HG02870 (cell line): ENCODE results near the gene KCNJ10.
A peak's percentile ranks its signal among the peaks of the same experiment; 100 is the strongest.

Experiments
- ATAC-seq: cut with Tn5 transposase; IDR thresholded peaks from one replicate; pipeline ENCODE4 v1.9.1; 2021; ENCODE audit warnings: mild to moderate bottlenecking, moderate library complexity; ENCODE audit not compliant: unreplicated experiment

Gene KCNJ10

GRCh38 chr1:160099716-160100375 lies 29.9 kb upstream of the KCNJ10 start:
- no peak for ATAC-seq

DNA sequence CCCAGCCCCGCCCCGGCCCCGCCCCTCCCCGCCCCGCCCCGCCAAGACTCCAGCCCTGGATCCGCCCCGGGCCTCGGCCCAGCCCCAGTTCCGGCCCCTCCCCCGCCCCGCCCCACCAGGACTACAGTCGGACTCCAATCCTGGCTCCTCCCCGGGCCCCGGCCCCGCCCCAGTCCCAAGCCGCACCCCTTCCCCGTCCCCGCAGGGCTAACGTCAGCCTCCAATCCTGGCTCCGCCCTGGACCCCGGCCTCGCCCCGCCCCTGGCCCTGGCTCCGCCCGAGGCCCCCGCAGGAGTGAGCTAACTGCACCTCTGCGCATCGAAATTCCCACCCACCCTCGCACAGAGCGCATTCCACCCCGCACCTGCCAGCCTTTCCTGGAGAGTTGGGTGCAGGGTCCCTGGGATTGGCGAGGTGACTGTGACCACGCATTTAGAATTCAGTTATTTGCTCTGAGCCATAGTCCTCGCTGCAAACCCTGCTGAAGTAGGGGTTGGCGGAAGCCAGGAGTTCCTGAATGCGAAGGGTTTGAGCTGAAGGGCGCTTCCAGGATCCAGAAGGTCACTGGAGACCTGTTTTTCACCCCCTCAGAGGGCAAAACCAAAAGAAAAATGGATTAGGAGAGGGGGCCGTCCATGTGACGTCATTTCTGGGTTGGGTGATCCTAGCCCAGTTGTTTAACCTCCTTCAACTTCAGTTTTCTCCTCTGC lies 29.0 kb upstream of the KCNJ10 start:
- peak; percentile 80 for ATAC-seq

DNA sequence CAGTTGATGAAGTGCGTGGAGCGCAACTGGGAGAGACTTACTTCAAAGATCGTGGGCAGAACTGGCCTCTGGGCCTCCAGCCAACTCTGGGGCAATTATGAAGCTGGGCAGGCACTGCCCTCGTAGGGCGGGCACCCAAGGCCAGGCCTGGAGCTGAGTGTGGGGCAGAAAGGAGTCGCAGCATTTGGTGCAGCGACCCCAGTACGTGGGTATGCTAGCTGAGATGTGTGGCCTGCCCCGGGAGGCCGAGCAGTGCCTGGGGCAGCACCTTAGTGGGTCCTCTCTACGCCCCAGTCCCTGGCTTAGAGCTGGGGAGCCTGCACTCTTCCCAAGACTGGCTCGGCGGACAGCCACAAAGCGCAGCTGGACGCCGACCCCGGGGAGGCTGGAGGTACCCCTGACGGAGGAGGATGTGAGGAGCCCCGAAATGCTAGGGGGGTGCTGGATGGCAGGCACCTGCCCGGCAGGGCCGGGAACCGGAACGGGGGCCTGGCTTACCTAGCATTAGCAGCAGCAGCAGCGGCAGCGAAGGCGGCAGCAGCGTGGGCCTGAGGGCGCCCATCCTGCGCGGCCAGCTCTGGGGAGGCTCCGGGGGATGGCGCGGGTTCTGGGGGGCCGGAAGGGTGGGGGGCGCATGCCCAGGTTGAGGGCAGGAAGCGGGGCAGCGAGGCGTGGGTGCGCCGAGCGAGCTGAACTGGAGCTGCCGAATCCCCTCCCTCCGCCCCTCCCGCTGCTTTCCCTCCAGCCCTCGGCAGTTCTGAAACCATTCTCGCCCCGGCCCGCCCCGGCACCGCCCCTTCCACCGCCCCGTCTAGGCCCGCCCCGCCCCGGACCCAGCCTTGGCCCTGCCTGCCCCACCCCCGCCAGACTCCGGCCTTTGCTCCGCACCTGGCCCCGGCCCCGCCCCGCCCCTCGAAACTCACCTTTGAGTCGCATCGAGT lies 28.2 kb upstream of the KCNJ10 start, which contains the start of gene IGSF8:
IGSF8 (minus strand) TSS at position 709 of the 941 bp plus-strand sequence; CDS start at position 562, 147 bp downstream.
- peak; percentile 33 for ATAC-seq

- no peak for ATAC-seq
Observed at GRCh38 chr1:160097151-160097910, 27.4 kb upstream of the KCNJ10 start.

- no peak for ATAC-seq
Observed at GRCh38 chr1:160096274-160097116, 26.5 kb upstream of the KCNJ10 start.

GRCh38 chr1:160095382-160096105 lies 25.6 kb upstream of the KCNJ10 start:
- no peak for ATAC-seq

- no peak for ATAC-seq
Observed at GRCh38 chr1:160094806-160095205, 24.8 kb upstream of the KCNJ10 start.

DNA sequence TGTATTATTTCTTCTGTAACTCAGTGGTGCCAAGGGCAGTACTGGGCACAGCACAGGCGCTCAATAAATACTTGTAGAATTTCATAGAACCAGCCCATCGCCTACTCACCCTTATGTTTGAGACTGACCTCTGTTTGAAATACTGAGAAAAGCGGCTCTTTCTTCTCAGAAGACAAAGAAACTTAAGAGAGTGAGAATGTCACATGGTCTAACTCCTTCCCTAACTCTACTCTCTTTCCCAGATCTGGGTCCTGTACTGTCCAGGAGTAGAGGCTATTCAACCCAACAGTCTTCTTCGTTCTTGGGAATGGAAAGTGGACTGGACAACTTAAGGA lies 24.3 kb upstream of the KCNJ10 start:
- no peak for ATAC-seq

GRCh38 chr1:160093624-160094290 lies 23.8 kb upstream of the KCNJ10 start:
- ATAC-seq = no peak

- no peak for ATAC-seq
Observed at GRCh38 chr1:160093069-160093395, 23.1 kb upstream of the KCNJ10 start.

DNA sequence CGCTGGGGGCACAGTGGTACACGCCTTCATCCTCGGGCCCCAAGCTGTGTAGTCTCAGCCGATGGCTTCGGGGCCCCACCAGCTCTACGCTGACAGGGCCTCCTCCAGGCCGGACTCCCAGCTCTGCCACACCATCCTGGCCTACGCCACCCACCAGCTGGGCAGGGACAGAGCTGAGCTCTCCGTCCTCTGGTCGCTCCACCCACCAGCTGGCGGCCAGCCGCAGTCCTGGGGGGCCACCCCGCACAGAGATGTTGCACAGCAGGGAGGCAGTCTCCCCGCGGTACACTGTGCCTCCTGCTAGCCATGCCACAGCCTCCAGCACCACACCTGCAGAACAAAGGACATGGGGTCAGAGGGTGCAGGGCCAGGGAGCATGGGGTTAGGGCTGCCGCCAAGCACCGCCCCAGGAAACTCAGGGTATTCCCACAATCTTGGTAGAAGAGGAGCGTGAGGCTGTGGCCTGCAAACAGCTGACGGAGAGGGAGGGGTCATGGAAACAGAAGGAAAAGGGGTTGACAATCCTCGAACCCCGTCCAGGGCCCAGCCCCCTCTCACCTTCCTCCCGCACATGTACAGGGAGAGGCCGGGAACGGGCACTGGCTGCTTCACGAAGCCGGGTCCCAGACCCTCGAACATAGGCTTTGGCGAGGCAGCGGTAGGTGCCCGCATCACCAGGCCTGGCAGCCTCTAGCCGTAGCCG lies 22.6 kb upstream of the KCNJ10 start:
- no peak for ATAC-seq

DNA sequence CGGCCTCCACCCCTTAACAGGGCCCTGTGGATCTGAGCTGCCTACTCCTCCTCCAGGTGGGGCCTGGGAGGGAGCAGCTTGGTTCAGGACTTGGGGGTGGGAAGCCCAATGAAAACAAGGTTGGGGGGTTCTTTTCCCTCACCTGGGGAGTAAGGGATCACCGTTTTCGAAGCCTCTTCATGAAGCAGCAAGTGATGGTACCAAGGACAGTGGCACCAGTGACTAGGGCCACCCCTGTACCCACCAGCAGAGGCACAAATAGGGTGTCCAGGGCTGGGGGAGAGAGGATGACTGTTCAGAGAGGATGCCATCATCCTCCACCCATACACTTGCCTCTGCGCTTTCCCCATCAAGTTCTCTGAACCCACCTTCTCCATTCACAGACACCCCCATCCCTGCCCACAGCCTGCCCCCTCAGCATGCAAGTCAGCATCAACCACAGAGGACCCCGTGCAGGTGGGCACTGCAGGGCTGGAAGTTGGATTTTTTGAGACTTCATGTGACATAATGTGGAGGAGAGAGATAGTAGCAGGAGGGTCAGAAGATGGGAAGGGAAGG lies 21.8 kb upstream of the KCNJ10 start:
- no peak for ATAC-seq

DNA sequence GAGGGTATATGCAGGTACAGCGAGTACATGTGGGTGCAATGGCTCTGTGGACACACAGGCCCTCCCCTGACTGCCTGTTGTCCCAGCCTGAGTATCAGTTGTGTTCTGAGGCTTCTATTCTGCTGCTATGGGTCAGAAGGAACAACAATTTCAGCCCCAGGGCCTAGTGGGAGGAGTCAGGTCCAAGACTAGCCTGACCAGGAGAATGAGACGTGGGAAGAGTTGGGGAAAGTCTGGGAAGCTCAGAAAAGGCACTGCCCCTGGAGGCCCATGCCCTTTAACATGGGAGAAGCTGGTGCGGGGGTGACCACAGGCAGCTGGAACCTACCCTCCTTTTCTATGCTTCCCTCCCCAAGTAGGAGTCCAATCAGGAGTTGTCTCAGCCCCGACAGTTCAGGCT lies 20.8 kb upstream of the KCNJ10 start:
- no peak for ATAC-seq

DNA sequence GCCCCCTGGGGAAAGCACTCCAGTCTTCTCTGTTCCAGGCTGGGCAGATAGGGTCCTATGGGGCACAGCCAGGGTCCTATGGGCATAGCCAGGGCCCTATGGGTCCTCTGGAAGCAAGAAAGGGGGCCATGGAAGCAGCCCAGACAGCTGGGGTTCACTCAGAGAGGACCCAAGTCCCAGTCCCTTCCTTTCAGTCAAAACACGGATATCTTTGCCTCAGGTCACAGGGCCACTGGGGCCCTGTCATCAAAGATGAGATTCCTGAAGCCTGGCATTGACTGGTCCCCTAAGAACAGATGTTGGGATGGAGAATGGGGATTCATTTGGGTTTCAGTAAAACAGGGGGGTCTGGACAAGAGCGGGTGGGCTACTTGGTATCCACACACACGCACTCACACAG lies 19.9 kb upstream of the KCNJ10 start:
- no peak for ATAC-seq

DNA sequence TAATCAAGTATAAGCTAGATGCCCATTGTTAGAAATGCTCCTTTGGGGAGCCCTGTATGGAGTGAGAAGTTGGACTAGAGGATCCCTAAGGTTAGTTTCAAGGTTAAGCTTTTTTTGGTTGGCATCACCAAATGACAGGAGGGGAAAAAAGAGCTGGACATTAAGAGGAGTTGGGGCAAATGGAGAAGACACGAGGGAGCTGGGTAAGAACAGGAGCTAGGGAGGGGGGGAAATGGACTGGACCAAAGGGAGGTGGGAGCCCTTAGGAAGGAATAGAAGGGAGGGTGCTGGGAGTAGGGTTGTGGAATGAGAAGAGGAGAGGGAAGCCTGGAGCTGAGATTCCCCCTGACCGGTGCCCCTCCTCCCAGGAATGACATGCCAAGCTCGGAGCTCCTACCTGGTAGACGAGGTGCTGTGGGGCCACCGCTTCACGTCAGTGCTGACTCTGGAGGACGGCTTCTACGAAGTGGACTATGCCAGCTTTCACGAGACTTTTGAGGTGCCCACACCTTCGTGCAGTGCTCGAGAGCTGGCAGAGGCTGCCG lies 17.2 kb upstream of the KCNJ10 start:
- ATAC-seq = no peak

GRCh38 chr1:160086456-160086892 lies 16.5 kb upstream of the KCNJ10 start:
- ATAC-seq = no peak

DNA sequence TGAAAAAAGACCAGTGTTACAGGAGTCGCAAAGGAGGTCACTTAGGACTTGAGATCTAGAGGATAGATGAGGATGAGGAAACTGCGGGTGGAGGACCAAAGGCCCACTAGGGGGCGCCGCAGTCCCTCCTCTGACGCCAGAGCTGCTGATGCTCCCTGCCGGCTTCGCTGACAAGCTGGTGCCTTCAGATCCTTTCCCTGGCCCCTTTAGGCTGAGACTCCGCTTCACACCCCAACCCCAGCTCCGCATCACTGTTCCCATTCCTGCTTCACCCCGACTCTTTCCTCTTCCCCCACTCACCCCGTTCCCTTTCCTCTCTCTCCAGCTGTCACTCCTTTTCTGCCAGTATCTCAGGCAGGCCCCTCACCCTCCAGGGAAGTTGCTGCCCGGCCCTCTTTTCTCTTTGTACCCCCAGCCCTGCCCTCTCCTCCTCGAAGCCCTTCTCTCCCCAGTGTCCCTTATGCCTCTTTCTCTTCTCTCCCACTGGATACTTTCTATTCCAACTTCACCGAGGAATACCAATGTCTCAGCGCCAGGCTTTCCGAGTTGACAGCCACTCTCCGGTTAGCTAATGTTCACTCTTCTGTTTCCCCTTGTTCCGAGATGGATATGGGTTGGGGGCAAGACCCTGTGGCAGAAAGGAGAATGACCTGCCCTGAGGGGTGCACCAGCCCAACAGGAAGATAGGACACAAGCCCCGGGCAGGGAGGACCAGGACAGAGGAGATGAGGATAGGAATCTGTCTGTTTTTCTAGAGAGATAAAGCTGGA lies 15.9 kb upstream of the KCNJ10 start:
- no peak for ATAC-seq
